ENCODE results near the gene PPP1R12C. TPM values are rescaled to one million over a fixed set of nuclear protein-coding genes. Genes with fewer than 3 reads are reported as not detected.

Gene PPP1R12C
- polyA plus RNA-seq (2013, experiment 1 of 2): 45.4 TPM
- 45.1 TPM for polyA plus RNA-seq (2013, experiment 2 of 2)

GRCh38 chr19:55116859-55117662 is at the start of gene PPP1R12C:
PPP1R12C (minus strand) TSS chr19:55117637; CDS start chr19:55117543, 94 bp downstream.
- DNase-seq (ENCODE audit: low spot score): no peak
- no peak within 1 kb of the TSS for H4K91ac ChIP-seq (ENCODE audit: low read depth, low read length, poor library complexity)
- H4K8ac ChIP-seq (ENCODE audit: low read depth, low read length): peak within 1 kb of the TSS; percentile 26
- H2BK15ac ChIP-seq (ENCODE audit: low read length): peak within 1 kb of the TSS; percentile 21
- peaks cover 0 to 9% of the 10 kb centered on the region in 2 donors for H3K36me3 ChIP-seq (replicated peaks in 1 of 2; ENCODE audit: control insufficient read depth in 2 of 2, insufficient read depth in 2 of 2, low read length in 2 of 2)
- H3K9me3 ChIP-seq (replicated peaks in 1 of 2; ENCODE audit: control insufficient read depth in 2 of 2, insufficient read depth in 1 of 2, low read depth in 1 of 2, low read length in 2 of 2): no peaks in the 10 kb centered on the region
- H2AK5ac ChIP-seq (ENCODE audit: low read depth, low read length): peak within 1 kb of the TSS; percentile 97
- peak within 1 kb of the TSS; percentile 65 to 98 for H3K4me3 ChIP-seq (ENCODE audit: low read length in 2 of 2)
- H3K23ac ChIP-seq (ENCODE audit: low read depth, low read length, poor library complexity): peak within 1 kb of the TSS; percentile 83
- H3K14ac ChIP-seq (ENCODE audit: low read length): peak within 1 kb of the TSS; percentile 94
- peak within 1 kb of the TSS; percentile 56 for H3K27ac ChIP-seq (replicated peaks; ENCODE audit: low read length)
- peak within 1 kb of the TSS; percentile 66 for H3K4ac ChIP-seq (ENCODE audit: low read length)
- H3K4me2 ChIP-seq (ENCODE audit: insufficient read depth, low read length, poor library complexity, severe bottlenecking): peak within 1 kb of the TSS; percentile 99
- peak within 1 kb of the TSS; percentile 97 for H3K18ac ChIP-seq (ENCODE audit: low read length)
- H3K9ac ChIP-seq (ENCODE audit: low read depth, low read length, poor library complexity): peak within 1 kb of the TSS; percentile 99
- no CpG with 5 or more reads among the region's 97 CpGs for WGBS, 2 donors (ENCODE audit: extremely low coverage in 2 of 2, insufficient read length in 2 of 2, insufficient replicate concordance in 1 of 2)
- H2BK12ac ChIP-seq (ENCODE audit: low read length): no peak within 1 kb of the TSS
- H3K4me1 ChIP-seq (ENCODE audit: control insufficient read depth in 2 of 2, insufficient read depth in 1 of 2, low read depth in 1 of 2, low read length in 2 of 2): peaks cover 35 to 37% of the 10 kb centered on the region in 2 donors
- H3K27me3 ChIP-seq (ENCODE audit: control insufficient read depth in 3 of 3, insufficient read depth in 3 of 3, low read depth in 1 of 3, low read length in 3 of 3): peaks cover 0 to 6% (median 0%) of the 10 kb centered on the region in 3 experiments
- peaks cover 30% of the 10 kb centered on the region for H3K79me1 ChIP-seq (ENCODE audit: low read depth, low read length)
- peak within 1 kb of the TSS; percentile 32 for H2BK120ac ChIP-seq (ENCODE audit: low read depth, low read length)
- H2AFZ ChIP-seq (ENCODE audit: low read length): peak within 1 kb of the TSS; percentile 93
- H2BK5ac ChIP-seq (ENCODE audit: low read length): peak within 1 kb of the TSS; percentile 67

DNA sequence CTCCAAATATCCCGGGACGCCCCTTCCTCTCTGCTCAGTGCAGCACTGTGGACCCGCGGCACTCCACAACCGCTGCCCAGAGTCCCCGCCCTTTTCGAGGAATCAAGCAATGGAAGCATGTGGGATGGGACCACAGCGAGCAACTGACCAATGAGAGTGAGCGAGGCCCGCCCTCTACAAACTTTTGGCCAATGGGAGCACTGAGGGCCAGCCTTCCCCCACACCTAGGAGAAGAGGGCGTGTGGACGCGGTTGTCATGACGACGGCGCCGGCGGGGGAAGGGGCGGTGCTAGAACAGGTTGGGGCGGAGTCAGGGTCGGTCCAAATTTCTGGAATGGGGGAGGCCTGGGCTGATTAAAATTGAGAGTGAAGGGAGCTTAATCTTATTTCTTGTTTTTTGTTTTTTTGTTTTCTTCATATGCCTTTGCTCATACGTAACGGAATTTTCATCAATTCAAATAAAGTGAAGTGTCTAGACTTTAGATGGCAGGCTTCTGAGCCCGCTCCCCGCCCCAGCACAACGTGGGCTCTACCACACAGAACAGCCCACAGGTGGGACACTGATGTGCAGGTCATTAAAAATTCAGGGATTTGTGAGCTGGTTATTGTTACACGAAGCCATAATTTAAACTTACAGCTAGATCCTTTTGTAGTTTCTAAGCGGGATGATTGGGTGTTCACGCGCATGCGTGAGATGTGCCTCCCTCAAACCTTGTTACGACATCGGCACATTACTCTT is 49.3 kb upstream of the PPP1R12C start, which contains the start of gene DNAAF3:
TSS of gene DNAAF3 (minus strand) at position 84 of the 739 bp plus-strand sequence. CDS start 200 bp downstream, outside the sequence.
- Histone ChIP-seq H3K4me2 (ENCODE audit: insufficient read depth, low read length, poor library complexity, severe bottlenecking) (peak within 1 kb of the TSS; percentile 83), H3K79me1 (ENCODE audit: low read depth, low read length) (no peaks in the 10 kb centered on the region), H2BK120ac (ENCODE audit: low read depth, low read length) (no peak within 1 kb of the TSS), H2BK12ac (ENCODE audit: low read length) (no peak within 1 kb of the TSS), H3K27me3 (ENCODE audit: control insufficient read depth in 3 of 3, insufficient read depth in 3 of 3, low read depth in 1 of 3, low read length in 3 of 3) (peaks cover 3 to 25% (median 11%) of the 10 kb centered on the region in 3 experiments), H3K18ac (ENCODE audit: low read length) (no peak within 1 kb of the TSS), H2BK5ac (ENCODE audit: low read length) (no peak within 1 kb of the TSS), H3K9me3 (replicated peaks in 1 of 2; ENCODE audit: control insufficient read depth in 2 of 2, insufficient read depth in 1 of 2, low read depth in 1 of 2, low read length in 2 of 2) (no peaks in the 10 kb centered on the region), H2BK15ac (ENCODE audit: low read length) (no peak within 1 kb of the TSS), H3K4me1 (ENCODE audit: control insufficient read depth in 2 of 2, insufficient read depth in 1 of 2, low read depth in 1 of 2, low read length in 2 of 2) (peaks cover 0 to 2% of the 10 kb centered on the region in 2 donors), H3K9ac (ENCODE audit: low read depth, low read length, poor library complexity) (peak within 1 kb of the TSS; percentile 45), H3K4ac (ENCODE audit: low read length) (no peak within 1 kb of the TSS), H2AFZ (ENCODE audit: low read length) (peak within 1 kb of the TSS; percentile 93), H3K27ac (replicated peaks; ENCODE audit: low read length) (no peak within 1 kb of the TSS), H4K8ac (ENCODE audit: low read depth, low read length) (no peak within 1 kb of the TSS), H3K14ac (ENCODE audit: low read length) (no peak within 1 kb of the TSS), H2AK5ac (ENCODE audit: low read depth, low read length) (no peak within 1 kb of the TSS), H4K91ac (ENCODE audit: low read depth, low read length, poor library complexity) (no peak within 1 kb of the TSS), H3K36me3 (replicated peaks in 1 of 2; ENCODE audit: control insufficient read depth in 2 of 2, insufficient read depth in 2 of 2, low read length in 2 of 2) (no peaks in the 10 kb centered on the region), H3K23ac (ENCODE audit: low read depth, low read length, poor library complexity) (peak within 1 kb of the TSS; percentile 20), H3K4me3 (ENCODE audit: low read length in 2 of 2) (peak within 1 kb of the TSS; percentile 53 to 79)
- no CpG with 5 or more reads among the region's 33 CpGs for WGBS, 2 donors (ENCODE audit: extremely low coverage in 2 of 2, insufficient read length in 2 of 2, insufficient replicate concordance in 1 of 2)
- peak; percentile 98 for DNase-seq (ENCODE audit: low spot score)

GRCh38 chr19:55165952-55166529 is 48.6 kb upstream of the PPP1R12C start:
- Histone ChIP-seq H3K4me3 (ENCODE audit: low read length in 2 of 2) (peak overlapping the region; percentile 53 to 79), H2AK5ac (ENCODE audit: low read depth, low read length) (no peak overlapping the region), H3K36me3 (replicated peaks in 1 of 2; ENCODE audit: control insufficient read depth in 2 of 2, insufficient read depth in 2 of 2, low read length in 2 of 2) (no peaks in the 10 kb centered on the region), H3K14ac (ENCODE audit: low read length) (no peak overlapping the region), H3K4me1 (ENCODE audit: control insufficient read depth in 2 of 2, insufficient read depth in 1 of 2, low read depth in 1 of 2, low read length in 2 of 2) (peaks cover 0 to 2% of the 10 kb centered on the region in 2 donors), H3K27me3 (ENCODE audit: control insufficient read depth in 3 of 3, insufficient read depth in 3 of 3, low read depth in 1 of 3, low read length in 3 of 3) (peaks cover 6 to 25% (median 16%) of the 10 kb centered on the region in 3 experiments), H3K18ac (ENCODE audit: low read length) (no peak overlapping the region), H2BK15ac (ENCODE audit: low read length) (no peak overlapping the region), H4K8ac (ENCODE audit: low read depth, low read length) (no peak overlapping the region), H2AFZ (ENCODE audit: low read length) (peak overlapping the region; percentile 93), H3K4me2 (ENCODE audit: insufficient read depth, low read length, poor library complexity, severe bottlenecking) (peak overlapping the region; percentile 83), H3K79me1 (ENCODE audit: low read depth, low read length) (no peaks in the 10 kb centered on the region), H3K23ac (ENCODE audit: low read depth, low read length, poor library complexity) (peak overlapping the region; percentile 20), H3K27ac (replicated peaks; ENCODE audit: low read length) (no peak overlapping the region), H3K4ac (ENCODE audit: low read length) (no peak overlapping the region), H2BK12ac (ENCODE audit: low read length) (no peak overlapping the region), H3K9me3 (replicated peaks in 1 of 2; ENCODE audit: control insufficient read depth in 2 of 2, insufficient read depth in 1 of 2, low read depth in 1 of 2, low read length in 2 of 2) (peaks cover 0 to 1% of the 10 kb centered on the region in 2 donors), H4K91ac (ENCODE audit: low read depth, low read length, poor library complexity) (no peak overlapping the region), H2BK5ac (ENCODE audit: low read length) (no peak overlapping the region), H3K9ac (ENCODE audit: low read depth, low read length, poor library complexity) (peak overlapping the region; percentile 45), H2BK120ac (ENCODE audit: low read depth, low read length) (no peak overlapping the region)
- no CpG with 5 or more reads among the region's 34 CpGs for WGBS, 2 donors (ENCODE audit: extremely low coverage in 2 of 2, insufficient read length in 2 of 2, insufficient replicate concordance in 1 of 2)
- peak; percentile 81 for DNase-seq (ENCODE audit: low spot score)
